ENCODE results near the gene NGLY1. TPM values are rescaled to one million over a fixed set of nuclear protein-coding genes. Genes with fewer than 3 reads are reported as not detected.

NGLY1 gene
- total and polyA plus RNA-seq, 2 of the 4 experiments (the other 2 are of a cell fraction) = 10.0 to 14.9 TPM

DNA sequence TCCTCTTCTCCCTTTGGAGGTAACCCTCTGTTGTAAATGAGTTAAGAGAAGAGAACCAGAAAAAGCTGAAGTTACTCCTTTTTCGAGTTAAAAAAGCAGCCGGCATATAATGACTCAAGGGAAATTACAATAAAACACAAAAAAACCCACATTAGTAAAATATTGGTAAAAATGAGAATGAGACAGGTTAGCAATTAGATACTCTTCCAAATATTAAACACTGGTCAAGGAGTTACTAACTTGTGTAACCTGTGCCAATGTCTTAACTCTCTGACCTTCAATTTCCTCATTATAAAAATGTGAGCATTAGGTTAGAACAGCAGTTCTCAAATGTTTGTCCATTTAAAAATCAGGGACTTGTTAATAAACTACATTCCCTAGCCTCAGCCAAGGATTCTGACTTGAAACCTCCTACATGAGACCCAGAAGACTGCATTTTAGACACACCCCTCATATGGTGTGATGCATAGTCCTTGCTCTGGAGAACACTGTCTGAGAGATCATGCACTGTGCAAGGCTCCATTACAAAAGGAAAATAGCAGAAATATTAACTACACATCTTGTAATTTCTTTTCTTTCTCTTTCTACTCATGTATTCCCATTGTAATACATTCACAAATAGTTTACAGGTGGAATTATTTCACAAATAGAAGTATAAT, 75.8 kb downstream of the NGLY1 start:
- dilution Hi-C loops (cut with HindIII; ENCODE audit: low sequenced_read_pairs, unreplicated experiment) = no loop called here
- CTCF ChIA-PET = no interaction called here

More for the DNA sequence above, 75.8 kb downstream of the NGLY1 start:
- H4K91ac ChIP-seq (ENCODE audit: insufficient read depth, low read depth, low read length) = no peak overlapping the region
- H3K27ac ChIP-seq (ENCODE audit: insufficient read depth, low read length) = no peak overlapping the region
- H3K9me1 ChIP-seq (ENCODE audit: insufficient read depth, low read length) = no peaks in the 10 kb centered on the region
- no TSS peak for BruUV-seq (replicated peaks)
- H3K56ac ChIP-seq (ENCODE audit: extremely low read depth, insufficient read depth, low read length) = no peak overlapping the region
- H3K4ac ChIP-seq (ENCODE audit: low read depth, low read length) = no peak overlapping the region
- H2AFZ ChIP-seq (replicated peaks; ENCODE audit: low read length, poor library complexity) = no peak overlapping the region
- no peak overlapping the region for H3K4me3 ChIP-seq (ENCODE audit: insufficient read depth, low read depth, low read length)
- no peaks in the 10 kb centered on the region for H3K36me3 ChIP-seq (ENCODE audit: control insufficient read depth, insufficient read depth, low read length)
- H4K20me1 ChIP-seq (ENCODE audit: insufficient read depth, low read length) = no peaks in the 10 kb centered on the region
- peaks cover 2% of the 10 kb centered on the region; the same call in 1 of the 2 replicates for H3K27me3 ChIP-seq (ENCODE audit: control insufficient read depth, insufficient read depth, low read length)
- no peak for TF ChIP-seq POLR2A (IDR thresholded peaks at IDR 0.05; ENCODE audit: low read depth, low read length)
- H3K9me3 ChIP-seq (ENCODE audit: control insufficient read depth, insufficient read depth, low read length) = no peaks in the 10 kb centered on the region
- DNase-seq = no peak
- no peak overlapping the region for H2BK120ac ChIP-seq (ENCODE audit: low read depth, low read length)
- no peaks in the 10 kb centered on the region for H3K79me1 ChIP-seq (ENCODE audit: low read depth in 1 of 2, low read length in 2 of 2)
- no peak overlapping the region for H3K9ac ChIP-seq (ENCODE audit: low read depth, low read length)
- in situ Hi-C loops (cut with MboI; ENCODE audit: low sequenced_read_pairs) (no loop called here), intact Hi-C loops (cut with micrococcal nuclease) (no loop called here)
- no CpG with 5 or more reads among the region's 2 CpGs for WGBS, 2 experiments (ENCODE audit: extremely low coverage in 2 of 2, insufficient read length in 1 of 2)
- H3K4me1 ChIP-seq (ENCODE audit: control insufficient read depth, insufficient read depth, low read length) = no peaks in the 10 kb centered on the region
- H3K14ac ChIP-seq (replicated peaks; ENCODE audit: low read depth, low read length) = no peak overlapping the region
- H2BK15ac ChIP-seq (ENCODE audit: low read depth, low read length) = no peak overlapping the region
- no peak for ATAC-seq (ENCODE audit: low read depth)
- H2AK5ac ChIP-seq (ENCODE audit: low read depth, low read length) = no peak overlapping the region
- H4K8ac ChIP-seq (ENCODE audit: low read depth in 2 of 2, low read length in 2 of 2) = no peak overlapping the region
- no peak overlapping the region for H3K4me2 ChIP-seq (ENCODE audit: low read depth, low read length)
- no peak overlapping the region for H2BK20ac ChIP-seq (ENCODE audit: low read depth, low read length)
- H4K5ac ChIP-seq (ENCODE audit: low read depth, low read length) = no peak overlapping the region
- no peak overlapping the region for H3K23ac ChIP-seq (ENCODE audit: low read depth, low read length)
- no peak overlapping the region for H3K18ac ChIP-seq (ENCODE audit: low read depth, low read length)
- H2AK9ac ChIP-seq (replicated peaks; ENCODE audit: low read depth, low read length, poor library complexity) = no peak overlapping the region
- POLR2A ChIA-PET (ENCODE audit: unreplicated experiment) = no interaction called here
- H2BK5ac ChIP-seq (ENCODE audit: low read depth, low read length, poor library complexity, severe bottlenecking) = no peak overlapping the region
